KG1 (cell line): Measurements from ENCODE around the gene TEX19.
"Not testable (repeated sequence)": the region's sequence is repeated elsewhere in the genome, so short reads cannot be mapped to it uniquely, and the experiment has no call there.

Experiments used
- DNase-seq: peaks from one replicate; lab custom pipeline; 2025; lab: John Stamatoyannopoulos, UW

Gene TEX19

GRCh38 chr17:82411396-82412053, 52.5 kb downstream of the TEX19 start:
- DNase-seq = no peak

GRCh38 chr17:82412081-82412480, 53.0 kb downstream of the TEX19 start:
- not testable (repeated sequence) for DNase-seq

GRCh38 chr17:82412535-82413520, 53.8 kb downstream of the TEX19 start:
- DNase-seq = no peak
